Endothelial cell of umbilical vein (primary cell): Measurements from ENCODE around the gene CAMP. TPM values are rescaled to one million over a fixed set of nuclear protein-coding genes. Genes with fewer than 3 reads are reported as not detected.

Experiments
- BruUV-seq: library from RNA; stranded (reverse); fragments of 400-500 nt; replicated peaks from 2 replicates; lab custom pipeline; 2021; lab: Mats Ljungman, UMichigan
- CTCF ChIA-PET: fragments of 300-600, 350-600 bp; sonication (Branson Sonifier 250); formaldehyde crosslinking; loops from one replicate; lab custom pipeline; 2021; ENCODE audit warnings: antibody characterized with exemption, inconsistent platforms; lab: Charles Lee
- POLR2A ChIA-PET: fragments of 300-600, 350-600 bp; sonication (Branson Sonifier 250); formaldehyde crosslinking; loops from one replicate; lab custom pipeline; 2021; ENCODE audit warnings: antibody characterized with exemption, inconsistent platforms; lab: Charles Lee
- DNase-seq: peaks from one replicate; pipeline ENCODE4 v3.0.0-alpha.2; 2011; ENCODE audit warnings: low read depth, low spot score
- FAIRE-seq: peaks from 2 replicates; lab custom pipeline; 2011; peaks lifted over from hg19 to GRCh38; lab: Jason Lieb, UNC
- H2AFZ ChIP-seq: 2 replicates; pipeline ENCODE4 v1.6.0; 2012; ENCODE audit warnings: low read depth, low read length, control low read depth, inconsistent platforms
- H3K27ac ChIP-seq: 2 replicates; pipeline ENCODE4 v1.5.1; 2011; ENCODE audit warnings: low read depth, mild to moderate bottlenecking, control low read depth, low read length, moderate library complexity; ENCODE audit not compliant: insufficient read depth
- H3K27me3 ChIP-seq, 2 experiments: 2 replicates each; pipeline versions ENCODE4 v1.6.0 to v1.6.1; 2011; ENCODE audit warnings: low read length in 2 of 2, mixed read lengths in 1 of 2; ENCODE audit not compliant: control insufficient read depth in 2 of 2, insufficient read depth in 2 of 2
- H3K36me3 ChIP-seq, 2 experiments: 2 replicates in 1 of 2; 3 replicates in 1 of 2; pipeline ENCODE4 v1.5.1; 2011; ENCODE audit warnings: low read length in 2 of 2, mild to moderate bottlenecking in 1 of 2, moderate library complexity in 1 of 2; ENCODE audit not compliant: control insufficient read depth in 2 of 2, insufficient read depth in 2 of 2; ENCODE audit errors: extremely low read depth in 1 of 2
- H3K4me1 ChIP-seq: 3 replicates; pipeline ENCODE4 v1.5.1; 2011; ENCODE audit warnings: mild to moderate bottlenecking, low read length; ENCODE audit not compliant: control insufficient read depth, insufficient read depth; ENCODE audit errors: extremely low read depth
- H3K4me2 ChIP-seq: 2 replicates; pipeline ENCODE4 v1.6.1; 2011; ENCODE audit warnings: low read length, control low read depth, mixed read lengths; ENCODE audit not compliant: insufficient read depth
- H3K4me3 ChIP-seq, 3 experiments: fragments of 200-600 bp in 1 of 3; sonication (generic), shearing (Covaris generic) in 1 of 3; replicated peaks in 1 of 3; 2 replicates each; pipeline ENCODE4 v1.5.1; 2011 to 2016; ENCODE audit warnings: control low read depth in 3 of 3, low read length in 3 of 3, mild to moderate bottlenecking in 2 of 3, inconsistent platforms in 1 of 3, low read depth in 1 of 3, moderate library complexity in 1 of 3; ENCODE audit not compliant: insufficient read depth in 1 of 3
- H3K79me2 ChIP-seq: 2 replicates; pipeline ENCODE4 v1.6.0; 2012; ENCODE audit warnings: low read length, inconsistent platforms; ENCODE audit not compliant: control insufficient read depth, insufficient read depth
- H3K9ac ChIP-seq: replicated peaks from 2 replicates; pipeline ENCODE3; 2011; ENCODE audit warnings: low read length, control low read depth; ENCODE audit not compliant: insufficient read depth; ENCODE audit errors: extremely low read depth
- H3K9me1 ChIP-seq: replicated peaks from 3 replicates; pipeline ENCODE4 v1.6.0; 2011; ENCODE audit warnings: mild to moderate bottlenecking, low read length; ENCODE audit not compliant: control insufficient read depth, insufficient read depth; ENCODE audit errors: extremely low read depth
- H3K9me3 ChIP-seq: replicated peaks from 2 replicates; pipeline ENCODE4 v1.5.1; 2012; ENCODE audit warnings: low read length, inconsistent platforms; ENCODE audit not compliant: control insufficient read depth, insufficient read depth
- H4K20me1 ChIP-seq: replicated peaks from 2 replicates; pipeline ENCODE3; 2011; ENCODE audit warnings: mild to moderate bottlenecking, low read length; ENCODE audit not compliant: control insufficient read depth, insufficient read depth; ENCODE audit errors: extremely low read depth
- CTCF ChIP-seq, 2 donors: IDR thresholded peaks; 1 replicate in 1 of 2; 2 replicates in 1 of 2; pipeline ENCODE4 v1.5.1; 2011; ENCODE audit warnings: low read length in 2 of 2, mild to moderate bottlenecking in 2 of 2, moderate library complexity in 2 of 2, control low read depth in 1 of 2, inconsistent platforms in 1 of 2, low read depth in 1 of 2; ENCODE audit not compliant: insufficient read depth in 1 of 2; ENCODE audit errors: extremely low read depth in 1 of 2
- EZH2 ChIP-seq: IDR thresholded peaks from 2 replicates; pipeline ENCODE4 v1.6.1; 2012; ENCODE audit warnings: borderline replicate concordance, low read depth, mild to moderate bottlenecking, moderate library complexity, low read length, inconsistent platforms; ENCODE audit not compliant: severe bottlenecking
- FOS ChIP-seq: IDR thresholded peaks from 2 replicates; pipeline ENCODE4 v1.6.1; 2011; ENCODE audit warnings: mild to moderate bottlenecking, low read length, moderate library complexity, borderline replicate concordance; ENCODE audit not compliant: insufficient read depth
- GATA2 ChIP-seq: IDR thresholded peaks from 2 replicates; pipeline ENCODE4 v1.7.0; 2011; ENCODE audit warnings: low read depth, mild to moderate bottlenecking, moderate library complexity, mixed read lengths, low read length; ENCODE audit not compliant: insufficient read length, insufficient read depth
- MAX ChIP-seq: IDR thresholded peaks from 2 replicates; pipeline ENCODE4 v1.6.1; 2011; ENCODE audit not compliant: insufficient read depth, insufficient read length
- POLR2A ChIP-seq: IDR thresholded peaks from 2 replicates; pipeline ENCODE4 v1.6.1; 2012; ENCODE audit warnings: low read depth, mild to moderate bottlenecking, control low read depth, low read length
- dilution Hi-C: fragments of 300-500 bp; cut with MboI; formaldehyde crosslinking; loops from one replicate; pipeline ENCODE4 v1.15.0; 2019; ENCODE audit warnings: low sequenced_read_pairs; ENCODE audit not compliant: extremely low pct_ligation_motif_present
- intact Hi-C: fragments of 100-400 bp; cut with micrococcal nuclease; formaldehyde crosslinking; loops from one replicate; pipeline ENCODE4 v1.10.0; 2022
- polyA plus RNA-seq, 4 experiments: library from polyadenylated mRNA; depleted of rRNA in 3 of 4; stranded (reverse) in 3 of 4; unstranded in 1 of 4; fragments of >200 nt; gene quantifications; 2 replicates each; pipeline versions ENCODE4 v1.2.1 to v1.2.3, GENCODE V29; 2011 to 2012; ENCODE audit warnings: missing spikeins in 1 of 4
- total RNA-seq: library from RNA; stranded (reverse); gene quantifications from 2 replicates; pipeline ENCODE4 v1.2.3, GENCODE V29; 2021

CAMP gene
- total and polyA plus RNA-seq, 2 donors (not counting 3 experiments of a cell fraction or from before 2014, with no cell fraction given): not detected

GRCh38 chr3:48232232-48232631 lies 8.9 kb downstream of the CAMP start:
- Histone ChIP-seq H3K9me1 (no peaks in the 10 kb centered on the region), H3K4me2 (no peak overlapping the region), H3K27me3 (no peaks in the 10 kb centered on the region), H3K9ac (no peak overlapping the region), H2AFZ (no peak overlapping the region), H4K20me1 (no peaks in the 10 kb centered on the region), H3K4me3 (no peak overlapping the region), H3K4me1 (peaks cover 3% of the 10 kb centered on the region), H3K9me3 (no peaks in the 10 kb centered on the region), H3K36me3 (no peaks in the 10 kb centered on the region), H3K79me2 (no peaks in the 10 kb centered on the region), H3K27ac (no peak overlapping the region)
- dilution Hi-C loops: no loop called here
- TF ChIP-seq EZH2: no peak
- TF ChIP-seq GATA2: no peak
- TF ChIP-seq MAX: no peak
- TF ChIP-seq CTCF (IDR thresholded peaks at IDR 0.05; ENCODE audit: extremely low read depth in 1 of 2, insufficient read depth in 1 of 2, low read depth in 1 of 2, low read length in 2 of 2): no peak
- no peak for TF ChIP-seq POLR2A
- TF ChIP-seq FOS: no peak
- intact Hi-C loops: loop anchor here (1.0 to 2.0 kb wide), 4 partner anchors 38 to 317 kb away; no protein-coding TSS in a partner anchor
- ChIA-PET CTCF (interaction anchor here (0.6 to 16.0 kb wide), 4 partner anchors 41 to 204 kb away, joined by 3 to 296 read pairs (median 6); no protein-coding TSS in a partner anchor), POLR2A (no interaction called here)
- BruUV-seq: no TSS peak
- DNase-seq (no peak), FAIRE-seq (no peak)
